K562 (cell line): ENCODE measurements around the gene CCNK. TPM values are rescaled to one million over a fixed set of nuclear protein-coding genes. Genes with fewer than 3 reads are reported as not detected.

ENCODE experiments used
- ATF3 ChIP-seq, 2 experiments: fragments of 450-650 bp in 1 of 2; sonication (generic) in 1 of 2; formaldehyde crosslinking in 1 of 2; IDR thresholded peaks in 1 of 2; conservative IDR thresholded peaks in 1 of 2; 2 replicates each; pipeline versions ENCODE4 v1.6.1 to v1.8.1; 2016 to 2023; ENCODE audit warnings: mild to moderate bottlenecking in 2 of 2, moderate library complexity in 2 of 2, inconsistent platforms in 1 of 2, missing genetic modification reagents in 1 of 2
- BCLAF1 ChIP-seq, 2 experiments: fragments of 450-650 bp in 1 of 2; IDR thresholded peaks; 2 replicates each; pipeline ENCODE4 v1.6.1; 2011 to 2017; ENCODE audit warnings: low read depth in 2 of 2, antibody characterized with exemption in 1 of 2, borderline replicate concordance in 1 of 2, low read length in 1 of 2, mild to moderate bottlenecking in 1 of 2, mixed read lengths in 1 of 2; ENCODE audit not compliant: control insufficient read depth in 1 of 2
- CCNT2 ChIP-seq: IDR thresholded peaks from 2 replicates; pipeline ENCODE4 v1.6.1; 2011; ENCODE audit warnings: borderline replicate concordance, low read depth, mild to moderate bottlenecking, moderate library complexity, mixed read lengths, low read length; ENCODE audit not compliant: insufficient read length; ENCODE audit errors: extremely low read depth
- CEBPG ChIP-seq, 3 experiments: fragments of 200-800 bp in 1 of 3; sonication (Bioruptor generic) in 1 of 3; sonication (generic) in 1 of 3; formaldehyde crosslinking in 1 of 3; IDR thresholded peaks in 2 of 3; conservative IDR thresholded peaks in 1 of 3; 2 replicates each; pipeline versions ENCODE4 v1.6.1 to v1.8.0; 2016 to 2022; ENCODE audit warnings: missing compliant biosample characterization in 2 of 3, missing genetic modification characterization in 2 of 3, mild to moderate bottlenecking in 1 of 3, missing genetic modification reagents in 1 of 3
- CGGBP1 ChIP-seq: fragments of 250-450 bp; sonication (Bioruptor Pico); IDR thresholded peaks from 2 replicates; pipeline ENCODE4 v1.9.0; 2021; ENCODE audit warnings: mild to moderate bottlenecking
- CREBBP ChIP-seq: IDR thresholded peaks from one replicate; pipeline ENCODE4 v1.6.1; 2012; ENCODE audit warnings: low read depth, mild to moderate bottlenecking, control low read depth, inconsistent platforms, low read length
- CXXC5 ChIP-seq: fragments of 250-450 bp; sonication (Bioruptor Pico); IDR thresholded peaks from 2 replicates; pipeline ENCODE4 v1.8.0; 2022; ENCODE audit warnings: inconsistent platforms, mild to moderate bottlenecking, moderate library complexity
- GABPA ChIP-seq: fragments of 200-800 bp; sonication (Bioruptor generic); conservative IDR thresholded peaks from 2 replicates; pipeline ENCODE4 v1.6.1; 2016; ENCODE audit warnings: low read depth, missing genetic modification characterization, missing compliant biosample characterization
- NFYB ChIP-seq: IDR thresholded peaks from 2 replicates; pipeline ENCODE4 v1.6.1; 2011; ENCODE audit warnings: mild to moderate bottlenecking, moderate library complexity; ENCODE audit not compliant: insufficient read length; ENCODE audit errors: extremely low read depth
- PHF8 ChIP-seq: fragments of 200-600 bp; sonication (generic); IDR thresholded peaks from 2 replicates; pipeline ENCODE4 v1.6.1; 2012; ENCODE audit warnings: mixed run types, mild to moderate bottlenecking, inconsistent platforms, low read length, moderate library complexity, borderline replicate concordance
- RBBP5 ChIP-seq: fragments of 200-600 bp; sonication (generic); IDR thresholded peaks from 2 replicates; pipeline ENCODE4 v1.6.1; 2012; ENCODE audit warnings: borderline replicate concordance, mild to moderate bottlenecking, low read length, control low read depth, inconsistent platforms; ENCODE audit not compliant: insufficient read depth, poor library complexity, severe bottlenecking
- SIN3B ChIP-seq: fragments of 450-650 bp; IDR thresholded peaks from 2 replicates; pipeline ENCODE4 v1.6.1; 2017; ENCODE audit warnings: low read depth, mild to moderate bottlenecking, moderate library complexity
- SMARCA4 ChIP-seq: fragments of 450-650 bp; IDR thresholded peaks from 2 replicates; pipeline ENCODE4 v1.6.1; 2016
- TFAP4 ChIP-seq: sonication (generic); formaldehyde crosslinking; IDR thresholded peaks from 2 replicates; pipeline ENCODE4 v1.8.0; 2022; ENCODE audit warnings: missing genetic modification reagents, mild to moderate bottlenecking, moderate library complexity, borderline replicate concordance
- THRA ChIP-seq: fragments of 450-650 bp; IDR thresholded peaks from 2 replicates; pipeline ENCODE4 v1.6.1; 2017; ENCODE audit warnings: mild to moderate bottlenecking, moderate library complexity
- XRCC3 ChIP-seq: fragments of 450-650 bp; IDR thresholded peaks from 2 replicates; pipeline ENCODE4 v1.6.1; 2017; ENCODE audit warnings: mild to moderate bottlenecking, moderate library complexity
- ZNF444 ChIP-seq: fragments of 250-450 bp; sonication (Bioruptor Pico); IDR thresholded peaks from 2 replicates; pipeline ENCODE4 v1.4.0; 2020; ENCODE audit warnings: mild to moderate bottlenecking, moderate library complexity
- polyA plus RNA-seq, 8 experiments: library from polyadenylated mRNA; depleted of rRNA in 4 of 8; stranded (reverse) in 5 of 8; unstranded in 3 of 8; fragments of >200 nt; fragmentation: Nextera tagmentation in 2 of 8; fragmentation: Illumina TruSeq in 1 of 8; extraction: Ambion mirVana in 2 of 8; extraction: Trizol in 1 of 8; gene quantifications; 2 replicates each; pipeline versions ENCODE4 v1.2.1 to v1.2.3, GENCODE V29; 2011 to 2014; ENCODE audit warnings: inconsistent platforms in 1 of 8, missing spikeins in 1 of 8
- total RNA-seq, 7 experiments: library from RNA; depleted of rRNA in 6 of 7; stranded (reverse); fragments of >200 nt in 6 of 7; fragmentation: Illumina TruSeq in 2 of 7; extraction: Trizol in 2 of 7; gene quantifications; 2 replicates each; pipeline versions ENCODE4 v1.2.1 to v1.2.3, GENCODE V29; 2011 to 2021; ENCODE audit warnings: low replicate concordance in 1 of 7

The CCNK gene
- total and polyA plus RNA-seq, 9 of the 15 experiments (the other 6 are each of a cell fraction or from before 2014, with no cell fraction given): 5.8 to 84.2 (median 16.4) TPM

GRCh38 chr14:99480917-99481744 is at the start of gene CCNK (continued):
- TF ChIP-seq THRA (no peak), ZNF444 (CRISPR knock-in tag) (no peak), ATF3 (IDR thresholded peaks at IDR 0.05) (peak; percentile 63), ATF3 (CRISPR knock-in tag; conservative IDR thresholded peaks at IDR 0.05) (no peak), CGGBP1 (CRISPR knock-in tag) (no peak), XRCC3 (no peak), CREBBP (no peak), CXXC5 (CRISPR knock-in tag) (peak; percentile 99), TFAP4 (peak; percentile 74), SIN3B (peak; percentile 98), NFYB (peak; percentile 77), CEBPG (CRISPR knock-in tag; IDR thresholded peaks at IDR 0.05) (peak; percentile 92), CEBPG (tag; conservative IDR thresholded peaks at IDR 0.05 in 1 of 2, IDR thresholded peaks at IDR 0.05 in 1 of 2) (peak; percentile 91), BCLAF1 (IDR thresholded peaks at IDR 0.05; ENCODE audit: borderline replicate concordance in 1 of 2, control insufficient read depth in 1 of 2, low read depth in 2 of 2, low read length in 1 of 2) (no peak), PHF8 (peak; percentile 86), RBBP5 (peak; percentile 92), GABPA (tag) (peak; percentile 92), CCNT2 (peak; percentile 71), SMARCA4 (no peak)
